Measurements from ENCODE around the gene KCNMA1.

KCNMA1 gene

GRCh38 chr10:77290528-77291155, 347.0 kb downstream of the KCNMA1 start:
- Histone ChIP-seq H3K36me3 (ENCODE audit: control insufficient read depth in 2 of 2, insufficient read depth in 2 of 2, low read length in 2 of 2) (no peaks in the 10 kb centered on the region), H3K27ac (ENCODE audit: low read length) (peak overlapping the region; percentile 18), H3K4me1 (ENCODE audit: control insufficient read depth, insufficient read depth, low read length) (peaks cover 41% of the 10 kb centered on the region), H3K9ac (ENCODE audit: low read length in 2 of 2) (no peak overlapping the region), H3K4me3 (ENCODE audit: low read length in 2 of 2) (no peak overlapping the region), H3K9me3 (ENCODE audit: control insufficient read depth in 2 of 2, low read length in 2 of 2) (no peaks in the 10 kb centered on the region), H3K27me3 (ENCODE audit: control insufficient read depth in 1 of 2, insufficient read depth in 2 of 2, low read length in 2 of 2) (no peaks in the 10 kb centered on the region)

GRCh38 chr10:77289790-77290189, 347.8 kb downstream of the KCNMA1 start:
- no peaks in the 10 kb centered on the region for H3K36me3 ChIP-seq (ENCODE audit: control insufficient read depth in 2 of 2, insufficient read depth in 2 of 2, low read length in 2 of 2)
- no peak overlapping the region for H3K27ac ChIP-seq (ENCODE audit: low read length)
- no peaks in the 10 kb centered on the region for H3K27me3 ChIP-seq (ENCODE audit: control insufficient read depth in 1 of 2, insufficient read depth in 2 of 2, low read length in 2 of 2)
- no peak overlapping the region for H3K9ac ChIP-seq (ENCODE audit: low read length in 2 of 2)
- no peaks in the 10 kb centered on the region for H3K9me3 ChIP-seq (ENCODE audit: control insufficient read depth in 2 of 2, low read length in 2 of 2)
- no peak overlapping the region for H3K4me3 ChIP-seq (ENCODE audit: low read length in 2 of 2)
- H3K4me1 ChIP-seq (ENCODE audit: control insufficient read depth, insufficient read depth, low read length) = peaks cover 41% of the 10 kb centered on the region

GRCh38 chr10:77289027-77289501, 348.5 kb downstream of the KCNMA1 start:
- Histone ChIP-seq H3K27me3 (ENCODE audit: control insufficient read depth in 1 of 2, insufficient read depth in 2 of 2, low read length in 2 of 2) (no peaks in the 10 kb centered on the region), H3K27ac (ENCODE audit: low read length) (peak overlapping the region; percentile 66), H3K36me3 (ENCODE audit: control insufficient read depth in 2 of 2, insufficient read depth in 2 of 2, low read length in 2 of 2) (no peaks in the 10 kb centered on the region), H3K4me3 (ENCODE audit: low read length in 2 of 2) (no peak overlapping the region), H3K9ac (ENCODE audit: low read length in 2 of 2) (no peak overlapping the region), H3K9me3 (ENCODE audit: control insufficient read depth in 2 of 2, low read length in 2 of 2) (no peaks in the 10 kb centered on the region), H3K4me1 (ENCODE audit: control insufficient read depth, insufficient read depth, low read length) (peaks cover 36% of the 10 kb centered on the region)

- Histone ChIP-seq H3K27ac (ENCODE audit: low read length) (peak overlapping the region; percentile 66), H3K27me3 (ENCODE audit: control insufficient read depth in 1 of 2, insufficient read depth in 2 of 2, low read length in 2 of 2) (no peaks in the 10 kb centered on the region), H3K9me3 (ENCODE audit: control insufficient read depth in 2 of 2, low read length in 2 of 2) (no peaks in the 10 kb centered on the region), H3K9ac (ENCODE audit: low read length in 2 of 2) (no peak overlapping the region), H3K4me3 (ENCODE audit: low read length in 2 of 2) (peak overlapping the region in 1 of 2 donors; percentile 8), H3K36me3 (ENCODE audit: control insufficient read depth in 2 of 2, insufficient read depth in 2 of 2, low read length in 2 of 2) (no peaks in the 10 kb centered on the region), H3K4me1 (ENCODE audit: control insufficient read depth, insufficient read depth, low read length) (peaks cover 27% of the 10 kb centered on the region)
Measured at GRCh38 chr10:77287647-77288120, 349.9 kb downstream of the KCNMA1 start.

- Histone ChIP-seq H3K27ac (ENCODE audit: low read length) (peak overlapping the region; percentile 66), H3K9ac (ENCODE audit: low read length in 2 of 2) (no peak overlapping the region), H3K9me3 (ENCODE audit: control insufficient read depth in 2 of 2, low read length in 2 of 2) (no peaks in the 10 kb centered on the region), H3K4me1 (ENCODE audit: control insufficient read depth, insufficient read depth, low read length) (peaks cover 27% of the 10 kb centered on the region), H3K36me3 (ENCODE audit: control insufficient read depth in 2 of 2, insufficient read depth in 2 of 2, low read length in 2 of 2) (no peaks in the 10 kb centered on the region), H3K27me3 (ENCODE audit: control insufficient read depth in 1 of 2, insufficient read depth in 2 of 2, low read length in 2 of 2) (no peaks in the 10 kb centered on the region), H3K4me3 (ENCODE audit: low read length in 2 of 2) (no peak overlapping the region)
Measured at GRCh38 chr10:77286531-77287508, 350.8 kb downstream of the KCNMA1 start.

- Histone ChIP-seq H3K4me3 (ENCODE audit: low read length in 2 of 2) (no peak overlapping the region), H3K36me3 (ENCODE audit: control insufficient read depth in 2 of 2, insufficient read depth in 2 of 2, low read length in 2 of 2) (no peaks in the 10 kb centered on the region), H3K4me1 (ENCODE audit: control insufficient read depth, insufficient read depth, low read length) (peaks cover 24% of the 10 kb centered on the region), H3K9me3 (ENCODE audit: control insufficient read depth in 2 of 2, low read length in 2 of 2) (no peaks in the 10 kb centered on the region), H3K27ac (ENCODE audit: low read length) (no peak overlapping the region), H3K9ac (ENCODE audit: low read length in 2 of 2) (no peak overlapping the region), H3K27me3 (ENCODE audit: control insufficient read depth in 1 of 2, insufficient read depth in 2 of 2, low read length in 2 of 2) (no peaks in the 10 kb centered on the region)
Measured at GRCh38 chr10:77285529-77286182, 352.0 kb downstream of the KCNMA1 start.

- Histone ChIP-seq H3K4me1 (ENCODE audit: control insufficient read depth, insufficient read depth, low read length) (peaks cover 22% of the 10 kb centered on the region), H3K27me3 (ENCODE audit: control insufficient read depth in 1 of 2, insufficient read depth in 2 of 2, low read length in 2 of 2) (no peaks in the 10 kb centered on the region)
Measured at GRCh38 chr10:77284797-77285196, 352.8 kb downstream of the KCNMA1 start.

GRCh38 chr10:77283326-77283725, 354.3 kb downstream of the KCNMA1 start:
- H3K9me3 ChIP-seq (ENCODE audit: control insufficient read depth in 2 of 2, low read length in 2 of 2) = no peaks in the 10 kb centered on the region
- H3K36me3 ChIP-seq (ENCODE audit: control insufficient read depth in 2 of 2, insufficient read depth in 2 of 2, low read length in 2 of 2) = no peaks in the 10 kb centered on the region
- H3K27ac ChIP-seq (ENCODE audit: low read length) = peak overlapping the region; percentile 3
- no peak overlapping the region for H3K4me3 ChIP-seq (ENCODE audit: low read length in 2 of 2)
- H3K9ac ChIP-seq (ENCODE audit: low read length in 2 of 2) = no peak overlapping the region
- H3K27me3 ChIP-seq (ENCODE audit: control insufficient read depth in 1 of 2, insufficient read depth in 2 of 2, low read length in 2 of 2) = no peaks in the 10 kb centered on the region
- H3K4me1 ChIP-seq (ENCODE audit: control insufficient read depth, insufficient read depth, low read length) = peaks cover 23% of the 10 kb centered on the region

More at GRCh38 chr10:77284797-77285196, 352.8 kb downstream of the KCNMA1 start:
- no peaks in the 10 kb centered on the region for H3K36me3 ChIP-seq (ENCODE audit: control insufficient read depth in 2 of 2, insufficient read depth in 2 of 2, low read length in 2 of 2)
- H3K9me3 ChIP-seq (ENCODE audit: control insufficient read depth in 2 of 2, low read length in 2 of 2) = no peaks in the 10 kb centered on the region
- H3K4me3 ChIP-seq (ENCODE audit: low read length in 2 of 2) = no peak overlapping the region
- no peak overlapping the region for H3K9ac ChIP-seq (ENCODE audit: low read length in 2 of 2)
- H3K27ac ChIP-seq (ENCODE audit: low read length) = no peak overlapping the region

- Histone ChIP-seq H3K4me1 (ENCODE audit: control insufficient read depth, insufficient read depth, low read length) (peaks cover 14% of the 10 kb centered on the region), H3K9me3 (ENCODE audit: control insufficient read depth in 2 of 2, low read length in 2 of 2) (no peaks in the 10 kb centered on the region), H3K36me3 (ENCODE audit: control insufficient read depth in 2 of 2, insufficient read depth in 2 of 2, low read length in 2 of 2) (no peaks in the 10 kb centered on the region), H3K27me3 (ENCODE audit: control insufficient read depth in 1 of 2, insufficient read depth in 2 of 2, low read length in 2 of 2) (no peaks in the 10 kb centered on the region), H3K4me3 (ENCODE audit: low read length in 2 of 2) (no peak overlapping the region), H3K9ac (ENCODE audit: low read length in 2 of 2) (no peak overlapping the region), H3K27ac (ENCODE audit: low read length) (no peak overlapping the region)
Measured at GRCh38 chr10:77282163-77282562, 355.4 kb downstream of the KCNMA1 start.

GRCh38 chr10:77281719-77282118, 355.9 kb downstream of the KCNMA1 start:
- H3K4me3 ChIP-seq (ENCODE audit: low read length in 2 of 2) = no peak overlapping the region
- H3K4me1 ChIP-seq (ENCODE audit: control insufficient read depth, insufficient read depth, low read length) = peaks cover 10% of the 10 kb centered on the region
- H3K27ac ChIP-seq (ENCODE audit: low read length) = no peak overlapping the region
- H3K36me3 ChIP-seq (ENCODE audit: control insufficient read depth in 2 of 2, insufficient read depth in 2 of 2, low read length in 2 of 2) = no peaks in the 10 kb centered on the region
- H3K9me3 ChIP-seq (ENCODE audit: control insufficient read depth in 2 of 2, low read length in 2 of 2) = no peaks in the 10 kb centered on the region
- no peaks in the 10 kb centered on the region for H3K27me3 ChIP-seq (ENCODE audit: control insufficient read depth in 1 of 2, insufficient read depth in 2 of 2, low read length in 2 of 2)
- H3K9ac ChIP-seq (ENCODE audit: low read length in 2 of 2) = no peak overlapping the region
